Mesothelial cell of epicardium (in vitro differentiated cells): ENCODE measurements around the gene CFAP73. TPM values are rescaled to one million over a fixed set of nuclear protein-coding genes. Genes with fewer than 3 reads are reported as not detected.
A peak's percentile ranks its signal among the peaks of the same experiment; 100 is the strongest.

Experiments
- DNase-seq, 2 experiments: peaks; one replicate each; pipeline ENCODE4 v3.0.0; 2021; ENCODE audit warnings: low spot score in 2 of 2; ENCODE audit not compliant: unreplicated experiment in 2 of 2
- H3K27ac Mint-ChIP-seq: 2 replicates; pipeline ENCODE4 v1.8.0; 2021; ENCODE audit warnings: mixed read lengths
- H3K27me3 Mint-ChIP-seq: 2 replicates; pipeline ENCODE4 v1.8.0; 2021; ENCODE audit warnings: low read depth, mixed read lengths
- H3K36me3 Mint-ChIP-seq: 2 replicates; pipeline ENCODE4 v1.8.0; 2021; ENCODE audit warnings: mixed read lengths
- H3K4me1 Mint-ChIP-seq: 2 replicates; pipeline ENCODE4 v1.8.0; 2021; ENCODE audit warnings: mixed read lengths
- H3K4me3 Mint-ChIP-seq: 2 replicates; pipeline ENCODE4 v1.8.0; 2021; ENCODE audit warnings: mild to moderate bottlenecking, moderate library complexity, mixed read lengths
- H3K9me3 Mint-ChIP-seq: 2 replicates; pipeline ENCODE4 v1.8.0; 2021; ENCODE audit warnings: mixed read lengths
- CTCF ChIP-seq: fragments of 200-600 bp; sonication (generic); IDR thresholded peaks from one replicate; pipeline ENCODE4 v1.5.0; 2021; ENCODE audit warnings: antibody characterized with exemption; ENCODE audit not compliant: unreplicated experiment
- total RNA-seq: library from RNA; stranded (reverse); gene quantifications from 3 replicates; pipeline ENCODE4 v1.2.1, GENCODE V29; 2021

CFAP73 gene
- total RNA-seq, 1 donor from 2014 or later: not detected

- TF ChIP-seq CTCF: no peak
- Mint-ChIP-seq H3K27me3 (no peaks in the 10 kb centered on the region), H3K27ac (peak within 1 kb of the TSS; percentile 88), H3K4me3 (peak within 1 kb of the TSS; percentile 90), H3K4me1 (peaks cover 14% of the 10 kb centered on the region), H3K9me3 (no peaks in the 10 kb centered on the region), H3K36me3 (peaks cover 23% of the 10 kb centered on the region)
- peak; percentile 74 to 88 for DNase-seq
Observed at GRCh38 chr12:113185180-113186032, 35.9 kb downstream of the CFAP73 start, which contains the start of the genes DDX54 and RITA1. Gene DDX54, minus strand, starts transcription at chr12:113185478. Its CDS starts 27 bp downstream, at chr12:113185451. Gene RITA1, plus strand, starts transcription at chr12:113185721. Its CDS starts 1,026 bp downstream, at chr12:113186747.

GRCh38 chr12:113186033-113186365 lies 36.5 kb downstream of the CFAP73 start:
- Mint-ChIP-seq H3K4me3 (peak overlapping the region; percentile 90), H3K4me1 (peaks cover 14% of the 10 kb centered on the region), H3K27ac (peak overlapping the region; percentile 88), H3K36me3 (peaks cover 20% of the 10 kb centered on the region), H3K27me3 (no peaks in the 10 kb centered on the region), H3K9me3 (no peaks in the 10 kb centered on the region)
- no peak for TF ChIP-seq CTCF
- DNase-seq: no peak

GRCh38 chr12:113186666-113187325 lies 37.3 kb downstream of the CFAP73 start:
- Mint-ChIP-seq H3K27ac (peak overlapping the region; percentile 72), H3K9me3 (no peaks in the 10 kb centered on the region), H3K27me3 (no peaks in the 10 kb centered on the region)

GRCh38 chr12:113189361-113189760 lies 39.8 kb downstream of the CFAP73 start:
- Mint-ChIP-seq H3K4me1 (peaks cover 21% of the 10 kb centered on the region), H3K27me3 (no peaks in the 10 kb centered on the region), H3K9me3 (no peaks in the 10 kb centered on the region), H3K27ac (no peak overlapping the region), H3K36me3 (peaks cover 23% of the 10 kb centered on the region), H3K4me3 (no peak overlapping the region)
- no peak for TF ChIP-seq CTCF
- DNase-seq: no peak

More at GRCh38 chr12:113186666-113187325, 37.3 kb downstream of the CFAP73 start:
- peak overlapping the region; percentile 90 for H3K4me3 Mint-ChIP-seq
- H3K36me3 Mint-ChIP-seq: peaks cover 19% of the 10 kb centered on the region
- peaks cover 14% of the 10 kb centered on the region for H3K4me1 Mint-ChIP-seq
- DNase-seq: no peak
- TF ChIP-seq CTCF: no peak

- DNase-seq: no peak
- no peak for TF ChIP-seq CTCF
- no peaks in the 10 kb centered on the region for H3K9me3 Mint-ChIP-seq
- H3K27ac Mint-ChIP-seq: no peak overlapping the region
- H3K36me3 Mint-ChIP-seq: peaks cover 23% of the 10 kb centered on the region
- H3K27me3 Mint-ChIP-seq: no peaks in the 10 kb centered on the region
- no peak overlapping the region for H3K4me3 Mint-ChIP-seq
- H3K4me1 Mint-ChIP-seq: peaks cover 25% of the 10 kb centered on the region
Observed at GRCh38 chr12:113190761-113191160, 41.2 kb downstream of the CFAP73 start.
